NCI-H2196 (cell line): Measurements from ENCODE around the gene SPDEF.

Experiments
- DNase-seq: peaks from one replicate; lab custom pipeline; 2025; ENCODE audit not compliant: unreplicated experiment; lab: John Stamatoyannopoulos, UW

Gene SPDEF

GRCh38 chr6:34583861-34584604 is 27.9 kb upstream of the SPDEF start:
- no peak for DNase-seq

GRCh38 chr6:34583461-34583860 is 27.3 kb upstream of the SPDEF start:
- DNase-seq, result no peak

- no peak for DNase-seq
Observed at GRCh38 chr6:34581561-34581920, 25.4 kb upstream of the SPDEF start.

GRCh38 chr6:34580707-34581560 is 24.8 kb upstream of the SPDEF start:
- no peak for DNase-seq

- no peak for DNase-seq
Observed at GRCh38 chr6:34578445-34579262, 22.5 kb upstream of the SPDEF start.

GRCh38 chr6:34576286-34576955 is 20.3 kb upstream of the SPDEF start:
- no peak for DNase-seq

GRCh38 chr6:34575326-34575725 is 19.2 kb upstream of the SPDEF start:
- DNase-seq, result no peak

- no peak for DNase-seq
Observed at GRCh38 chr6:34574647-34575293, 18.6 kb upstream of the SPDEF start.

GRCh38 chr6:34573567-34574183 is 17.5 kb upstream of the SPDEF start:
- DNase-seq, result no peak

GRCh38 chr6:34572585-34572984 is 16.5 kb upstream of the SPDEF start:
- no peak for DNase-seq

- DNase-seq, result no peak
Observed at GRCh38 chr6:34572021-34572420, 15.9 kb upstream of the SPDEF start.

- no peak for DNase-seq
Observed at GRCh38 chr6:34571388-34571787, 15.3 kb upstream of the SPDEF start.

GRCh38 chr6:34570066-34570833 is 14.1 kb upstream of the SPDEF start:
- DNase-seq, result peak; percentile 50

- no peak for DNase-seq
Observed at GRCh38 chr6:34569361-34569973, 13.3 kb upstream of the SPDEF start.

GRCh38 chr6:34568341-34569201 is 12.4 kb upstream of the SPDEF start:
- DNase-seq, result no peak

GRCh38 chr6:34566830-34567546 is 10.9 kb upstream of the SPDEF start:
- DNase-seq, result no peak

GRCh38 chr6:34565722-34566137 is 9.6 kb upstream of the SPDEF start:
- no peak for DNase-seq
